Neural progenitor cell (in vitro differentiated cells): ENCODE results near the gene GREM2. TPM values are rescaled to one million over a fixed set of nuclear protein-coding genes. Genes with fewer than 3 reads are reported as not detected.

ENCODE experiments used
- DNase-seq: peaks from one replicate; pipeline ENCODE4 v3.0.0-alpha.2; 2016; ENCODE audit warnings: low spot score
- H2AFZ ChIP-seq: fragments of 200-600 bp; sonication (generic); replicated peaks from 2 replicates; pipeline ENCODE4 v1.6.1; 2016; ENCODE audit warnings: antibody characterized with exemption
- H3F3A ChIP-seq: fragments of 200-600 bp; sonication (generic); 2 replicates; pipeline ENCODE4 v1.6.1; 2016; ENCODE audit warnings: antibody characterized with exemption, low read depth
- H3K27ac ChIP-seq: fragments of 200-600 bp; sonication (generic); 2 replicates; pipeline ENCODE4 v1.5.1; 2016; ENCODE audit warnings: mild to moderate bottlenecking
- H3K27me3 ChIP-seq: fragments of 200-600 bp; sonication (generic); 2 replicates; pipeline ENCODE4 v1.6.1; 2016; ENCODE audit warnings: mild to moderate bottlenecking, moderate library complexity
- H3K36me3 ChIP-seq: fragments of 200-600 bp; sonication (generic); 2 replicates; pipeline ENCODE4 v1.5.1; 2016
- H3K4me1 ChIP-seq: fragments of 200-600 bp; sonication (generic); 2 replicates; pipeline ENCODE4 v1.6.1; 2016; ENCODE audit warnings: mixed run types
- H3K4me2 ChIP-seq: fragments of 200-600 bp; sonication (generic); 2 replicates; pipeline ENCODE4 v1.6.1; 2016
- H3K4me3 ChIP-seq: fragments of 200-600 bp; sonication (generic); 2 replicates; pipeline ENCODE4 v1.5.1; 2016
- H3K79me2 ChIP-seq: fragments of 200-600 bp; sonication (generic); 2 replicates; pipeline ENCODE4 v1.6.1; 2016; ENCODE audit warnings: low read depth
- H3K9ac ChIP-seq: fragments of 200-600 bp; sonication (generic); 2 replicates; pipeline ENCODE4 v1.6.1; 2016
- H3K9me3 ChIP-seq: fragments of 200-600 bp; sonication (generic); 2 replicates; pipeline ENCODE4 v1.5.1; 2016; ENCODE audit warnings: low read depth
- H4K20me1 ChIP-seq: fragments of 200-600 bp; sonication (generic); 2 replicates; pipeline ENCODE4 v1.6.1; 2016; ENCODE audit warnings: low read depth
- H3K27ac Mint-ChIP-seq: 3 replicates; pipeline ENCODE4 v1.8.0; 2021; ENCODE audit warnings: mixed read lengths
- H3K27me3 Mint-ChIP-seq: 2 replicates; pipeline ENCODE4 v1.8.0; 2022; ENCODE audit warnings: low read depth, mild to moderate bottlenecking, inconsistent platforms, moderate library complexity, mixed read lengths; ENCODE audit not compliant: insufficient read depth
- H3K36me3 Mint-ChIP-seq: 3 replicates; pipeline ENCODE4 v1.8.0; 2021; ENCODE audit warnings: mixed read lengths
- H3K4me1 Mint-ChIP-seq: 3 replicates; pipeline ENCODE4 v1.8.0; 2021; ENCODE audit warnings: mixed read lengths
- H3K4me3 Mint-ChIP-seq: 3 replicates; pipeline ENCODE4 v1.8.0; 2021; ENCODE audit warnings: mild to moderate bottlenecking, moderate library complexity, mixed read lengths
- H3K9me3 Mint-ChIP-seq: 3 replicates; pipeline ENCODE4 v1.8.0; 2020; ENCODE audit warnings: mixed read lengths
- CTCF ChIP-seq: fragments of 200-600 bp; sonication (generic); IDR thresholded peaks from 2 replicates; pipeline ENCODE4 v1.5.1; 2017; ENCODE audit warnings: antibody characterized with exemption, mild to moderate bottlenecking
- EZH2 ChIP-seq: fragments of 200-600 bp; sonication (generic); IDR thresholded peaks from 2 replicates; pipeline ENCODE4 v1.6.1; 2017; ENCODE audit warnings: antibody characterized with exemption, mild to moderate bottlenecking, moderate library complexity
- EZH2phosphoT487 ChIP-seq: fragments of 200-600 bp; sonication (generic); IDR thresholded peaks from 2 replicates; pipeline ENCODE4 v1.6.1; 2017; ENCODE audit warnings: antibody characterized with exemption
- total RNA-seq: library from RNA; depleted of rRNA; stranded (reverse); fragments of >200 nt; gene quantifications from 2 replicates; pipeline ENCODE4 v1.2.3, GENCODE V29; 2015; ENCODE audit warnings: low replicate concordance

GREM2 gene
- total RNA-seq, 1 donor from 2014 or later: not detected

- Histone ChIP-seq H3K27ac (no peak overlapping the region), H3K4me2 (no peak overlapping the region), H3K36me3 (no peaks in the 10 kb centered on the region), H3K4me3 (no peak overlapping the region), H3K79me2 (no peaks in the 10 kb centered on the region), H3K9me3 (no peaks in the 10 kb centered on the region), H2AFZ (no peak overlapping the region), H4K20me1 (no peaks in the 10 kb centered on the region), H3F3A (no peaks in the 10 kb centered on the region), H3K27me3 (no peaks in the 10 kb centered on the region), H3K4me1 (no peaks in the 10 kb centered on the region), H3K9ac (no peak overlapping the region)
- Mint-ChIP-seq H3K27ac (no peak overlapping the region), H3K4me1 (no peaks in the 10 kb centered on the region), H3K4me3 (no peak overlapping the region), H3K36me3 (no peaks in the 10 kb centered on the region), H3K27me3 (peaks cover 2% of the 10 kb centered on the region), H3K9me3 (no peaks in the 10 kb centered on the region)
- no peak for DNase-seq
- no peak for TF ChIP-seq CTCF
- no peak for TF ChIP-seq EZH2phosphoT487
Measured at GRCh38 chr1:240539769-240540414, 72.1 kb downstream of the GREM2 start.

GRCh38 chr1:240538776-240539430 is 73.1 kb downstream of the GREM2 start:
- H3K4me2 ChIP-seq: no peak overlapping the region
- no peaks in the 10 kb centered on the region for H3K79me2 ChIP-seq
- no peak overlapping the region for H2AFZ ChIP-seq
- H3K36me3 ChIP-seq: no peaks in the 10 kb centered on the region
- H4K20me1 ChIP-seq: no peaks in the 10 kb centered on the region
- no peak for DNase-seq
- no peaks in the 10 kb centered on the region for H3K9me3 Mint-ChIP-seq
- no peaks in the 10 kb centered on the region for H3K9me3 ChIP-seq
- no peak overlapping the region for H3K4me3 Mint-ChIP-seq
- no peak overlapping the region for H3K27ac ChIP-seq
- H3K36me3 Mint-ChIP-seq: no peaks in the 10 kb centered on the region
- H3K27me3 Mint-ChIP-seq: peaks cover 2% of the 10 kb centered on the region
- H3K27me3 ChIP-seq: no peaks in the 10 kb centered on the region
- no peak overlapping the region for H3K4me3 ChIP-seq
- no peak overlapping the region for H3K9ac ChIP-seq
- H3K27ac Mint-ChIP-seq: no peak overlapping the region
- H3F3A ChIP-seq: no peaks in the 10 kb centered on the region
- H3K4me1 ChIP-seq: no peaks in the 10 kb centered on the region
- H3K4me1 Mint-ChIP-seq: no peaks in the 10 kb centered on the region
- TF ChIP-seq CTCF: no peak
- TF ChIP-seq EZH2phosphoT487: no peak
- no peak for TF ChIP-seq EZH2

GRCh38 chr1:240533154-240533780 is 78.7 kb downstream of the GREM2 start:
- H3K4me3 ChIP-seq: no peak overlapping the region
- no peaks in the 10 kb centered on the region for H3K27me3 ChIP-seq
- H3K79me2 ChIP-seq: no peaks in the 10 kb centered on the region
- no peak overlapping the region for H3K9ac ChIP-seq
- no peak overlapping the region for H2AFZ ChIP-seq
- H3K9me3 Mint-ChIP-seq: no peaks in the 10 kb centered on the region
- no peak overlapping the region for H3K4me2 ChIP-seq
- no peaks in the 10 kb centered on the region for H3K4me1 ChIP-seq
- no peaks in the 10 kb centered on the region for H3K36me3 ChIP-seq
- no peak for DNase-seq
- no peaks in the 10 kb centered on the region for H3K36me3 Mint-ChIP-seq
- no peak overlapping the region for H3K27ac Mint-ChIP-seq
- H3K27me3 Mint-ChIP-seq: peaks cover 2% of the 10 kb centered on the region
- no peaks in the 10 kb centered on the region for H3F3A ChIP-seq
- no peaks in the 10 kb centered on the region for H4K20me1 ChIP-seq
- no peaks in the 10 kb centered on the region for H3K4me1 Mint-ChIP-seq
- H3K9me3 ChIP-seq: no peaks in the 10 kb centered on the region
- no peak overlapping the region for H3K27ac ChIP-seq
- TF ChIP-seq CTCF (no peak), EZH2 (no peak), EZH2phosphoT487 (no peak)
- H3K4me3 Mint-ChIP-seq: no peak overlapping the region
